GM19238 (cell line): ENCODE results near the gene CRYBA2.

ENCODE experiments used
- DNase-seq: peaks from one replicate; pipeline ENCODE4 v3.0.0; 2011; ENCODE audit warnings: low spot score; ENCODE audit not compliant: insufficient read length

Gene CRYBA2

DNA sequence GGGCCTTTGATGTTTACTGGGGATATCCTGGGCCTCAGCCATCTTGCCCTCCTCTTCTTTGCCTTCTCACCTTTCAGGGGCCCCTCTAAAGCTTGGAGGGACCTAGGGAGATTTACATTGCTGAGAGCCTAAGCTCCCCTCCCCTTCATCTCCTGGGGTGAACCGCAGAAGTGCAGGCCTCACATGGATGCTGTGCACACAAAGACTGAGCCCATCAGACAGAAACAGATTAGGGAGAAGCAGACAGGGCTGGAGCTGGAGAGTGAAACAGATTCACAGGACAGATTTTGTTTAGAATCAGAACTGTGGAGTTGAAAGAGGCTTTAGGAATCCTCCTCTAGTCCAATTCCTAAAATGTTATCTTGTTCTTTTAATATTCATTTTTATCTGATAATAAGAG lies 37.2 kb downstream of the CRYBA2 start:
- no peak for DNase-seq

- no peak for DNase-seq
Measured at GRCh38 chr2:218954541-218955300, 38.5 kb downstream of the CRYBA2 start.

- no peak for DNase-seq
Measured at GRCh38 chr2:218953366-218953954, 39.8 kb downstream of the CRYBA2 start.

GRCh38 chr2:218952160-218952559 lies 41.1 kb downstream of the CRYBA2 start:
- DNase-seq: no peak

DNA sequence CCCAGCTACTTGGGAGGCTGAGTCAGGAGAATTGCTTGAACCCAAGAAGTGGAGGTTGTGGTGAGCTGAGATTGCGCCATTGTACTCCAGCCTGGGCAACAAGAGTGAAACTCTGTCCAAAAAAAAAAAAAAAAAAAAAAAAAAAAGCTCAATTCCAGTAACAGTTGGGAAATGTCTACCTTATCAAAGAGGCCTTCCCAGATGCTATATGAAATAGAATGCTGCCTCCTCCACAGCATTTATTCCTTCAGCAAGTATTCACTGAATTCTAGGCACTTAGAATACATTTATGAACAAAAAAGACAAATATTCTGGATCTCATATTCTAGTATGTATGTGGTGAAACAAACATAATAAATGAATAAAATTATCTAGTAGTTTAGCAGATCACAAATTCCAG lies 46.6 kb downstream of the CRYBA2 start:
- no peak for DNase-seq

GRCh38 chr2:218944759-218945404 lies 48.3 kb downstream of the CRYBA2 start:
- DNase-seq: no peak
